BLaER1 treated with 17β-estradiol and CSF1 and Interleukin-3, amounts not matched to agents 10 nM and 100 nM (cell line): ENCODE data around the gene SBNO2.

Source experiments
- H3K27ac ChIP-seq, 11 experiments: shearing (Covaris generic); formaldehyde crosslinking; 2 replicates each; pipeline ENCODE4 v1.8.1; 2022
- H3K27me3 ChIP-seq, 11 experiments: shearing (Covaris generic); formaldehyde crosslinking; 2 replicates each; pipeline ENCODE4 v1.8.1; 2022
- H3K36me3 ChIP-seq, 11 experiments: shearing (Covaris generic); formaldehyde crosslinking; 2 replicates each; pipeline ENCODE4 v1.8.1; 2022
- H3K4me1 ChIP-seq, 10 experiments: shearing (Covaris generic); formaldehyde crosslinking; 2 replicates each; pipeline ENCODE4 v1.8.1; 2022
- H3K4me2 ChIP-seq, 11 experiments: shearing (Covaris generic); formaldehyde crosslinking; 2 replicates each; pipeline ENCODE4 v1.8.1; 2022
- H3K4me3 ChIP-seq, 10 experiments: shearing (Covaris generic); formaldehyde crosslinking; 2 replicates each; pipeline ENCODE4 v1.8.1; 2022
- H3K9ac ChIP-seq, 11 experiments: shearing (Covaris generic); formaldehyde crosslinking; 2 replicates each; pipeline ENCODE4 v1.8.1; 2022
- H3K9me3 ChIP-seq, 11 experiments: shearing (Covaris generic); formaldehyde crosslinking; replicated peaks in 1 of 11; 2 replicates each; pipeline ENCODE4 v1.8.1; 2022
- H4K20me1 ChIP-seq, 11 experiments: shearing (Covaris generic); formaldehyde crosslinking; 2 replicates each; pipeline ENCODE4 v1.8.1; 2022
- Cebpa-rat ChIP-seq, 11 experiments: shearing (Covaris generic); IDR thresholded peaks; 2 replicates each; pipeline ENCODE4 v1.8.1; 2022

The SBNO2 gene

DNA sequence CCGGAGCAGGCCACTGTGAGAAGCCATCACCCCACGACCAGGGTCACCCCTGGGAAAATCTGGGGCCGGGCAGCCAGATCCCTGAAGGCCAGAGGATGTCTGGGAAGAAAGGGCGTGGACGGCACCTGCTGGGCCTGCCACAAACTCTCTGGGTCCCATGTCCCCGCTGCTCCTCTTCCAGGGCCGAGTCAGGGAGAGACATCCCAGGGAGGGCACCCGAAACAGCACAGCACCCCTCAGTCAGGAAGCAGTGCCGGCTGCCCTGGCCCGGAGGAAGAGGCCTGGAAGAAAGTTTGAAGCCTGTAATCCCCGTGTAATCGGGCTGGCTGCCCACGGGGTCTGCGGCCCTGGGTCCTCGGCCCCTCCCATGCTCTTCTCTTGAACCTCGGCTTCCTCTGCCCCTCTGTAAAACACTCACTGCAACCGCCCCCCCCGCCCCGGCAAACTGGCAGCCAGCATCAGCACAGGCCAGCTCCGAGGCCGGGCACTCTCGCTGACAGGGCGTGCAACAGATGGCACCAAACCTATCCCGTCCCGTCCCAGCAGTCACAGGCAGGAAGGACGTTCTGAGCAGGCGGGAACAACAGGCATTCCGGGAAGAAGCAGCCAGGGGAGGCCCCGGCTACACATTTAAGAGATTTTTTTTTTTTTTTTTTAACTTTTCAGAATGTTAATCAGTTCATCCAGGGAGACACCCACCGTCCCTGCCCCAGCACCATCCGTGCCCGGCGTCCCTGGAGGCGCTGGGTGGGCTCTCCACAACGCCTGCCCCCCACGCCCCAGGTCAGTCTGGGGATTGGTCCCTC is 1.5 kb downstream of the SBNO2 start:
- Histone ChIP-seq H3K27ac (peak overlapping the region; percentile 82 to 94 (median 91)), H3K4me1 (peaks cover 71 to 89% (median 88%) of the 10 kb centered on the region in 10 experiments), H3K4me2 (peak overlapping the region; percentile 93 to 99 (median 97)), H3K9me3 (no peaks in the 10 kb centered on the region), H3K36me3 (peaks cover 0 to 25% (median 5%) of the 10 kb centered on the region in 11 experiments; a peak in 11 of 22 replicates), H3K27me3 (no peaks in the 10 kb centered on the region), H3K4me3 (peak overlapping the region; percentile 75 to 94 (median 82)), H3K9ac (peak overlapping the region; percentile 88 to 96 (median 90)), H4K20me1 (peaks cover 50 to 57% (median 54%) of the 10 kb centered on the region in 11 experiments)
- TF ChIP-seq Cebpa-rat (IDR thresholded peaks at IDR 0.05) = no peak

DNA sequence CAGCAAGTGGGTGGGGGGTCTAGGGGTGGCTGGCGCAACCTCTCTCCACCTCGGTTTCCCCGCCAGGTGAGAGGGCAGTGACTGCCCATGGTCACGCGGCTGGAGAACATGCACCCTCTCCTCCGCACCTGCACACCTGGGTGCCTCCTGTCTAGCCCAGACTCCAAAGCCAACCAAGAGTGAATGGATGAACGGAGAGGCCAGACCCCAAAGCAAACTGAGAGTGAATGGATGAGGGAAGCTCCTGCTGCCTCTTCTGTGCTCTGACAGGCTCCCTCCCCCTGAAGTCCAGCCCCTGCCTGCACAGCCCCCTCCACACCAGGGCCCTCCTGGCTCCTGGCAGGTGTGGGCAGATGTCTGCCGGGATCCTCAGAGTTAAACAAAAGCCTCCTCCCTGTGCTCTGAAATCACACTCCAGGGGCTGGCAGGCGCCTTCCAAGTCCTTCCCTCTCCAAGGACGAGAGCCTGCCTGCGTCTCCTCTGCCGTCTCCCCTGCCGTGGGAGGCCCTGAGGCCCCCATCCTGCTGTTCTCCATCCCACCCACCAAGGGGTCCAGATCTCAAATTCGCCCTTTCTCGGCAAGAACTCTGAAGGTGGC is 2.2 kb downstream of the SBNO2 start:
- Histone ChIP-seq H3K27ac (peak overlapping the region in 7 of 11 experiments; percentile 82 to 93 (median 86); a peak in 11 of 22 replicates), H3K36me3 (peaks cover 0 to 32% (median 5%) of the 10 kb centered on the region in 11 experiments; a peak in 12 of 22 replicates), H3K27me3 (no peaks in the 10 kb centered on the region), H3K4me2 (peak overlapping the region; percentile 93 to 99 (median 97)), H4K20me1 (peaks cover 57 to 64% (median 61%) of the 10 kb centered on the region in 11 experiments), H3K9ac (peak overlapping the region; percentile 88 to 96 (median 90); a peak in 21 of 22 replicates), H3K9me3 (no peaks in the 10 kb centered on the region), H3K4me3 (peak overlapping the region; percentile 75 to 94 (median 82); a peak in 18 of 20 replicates), H3K4me1 (peaks cover 72 to 89% (median 88%) of the 10 kb centered on the region in 10 experiments)
- TF ChIP-seq Cebpa-rat (IDR thresholded peaks at IDR 0.05) = no peak

DNA sequence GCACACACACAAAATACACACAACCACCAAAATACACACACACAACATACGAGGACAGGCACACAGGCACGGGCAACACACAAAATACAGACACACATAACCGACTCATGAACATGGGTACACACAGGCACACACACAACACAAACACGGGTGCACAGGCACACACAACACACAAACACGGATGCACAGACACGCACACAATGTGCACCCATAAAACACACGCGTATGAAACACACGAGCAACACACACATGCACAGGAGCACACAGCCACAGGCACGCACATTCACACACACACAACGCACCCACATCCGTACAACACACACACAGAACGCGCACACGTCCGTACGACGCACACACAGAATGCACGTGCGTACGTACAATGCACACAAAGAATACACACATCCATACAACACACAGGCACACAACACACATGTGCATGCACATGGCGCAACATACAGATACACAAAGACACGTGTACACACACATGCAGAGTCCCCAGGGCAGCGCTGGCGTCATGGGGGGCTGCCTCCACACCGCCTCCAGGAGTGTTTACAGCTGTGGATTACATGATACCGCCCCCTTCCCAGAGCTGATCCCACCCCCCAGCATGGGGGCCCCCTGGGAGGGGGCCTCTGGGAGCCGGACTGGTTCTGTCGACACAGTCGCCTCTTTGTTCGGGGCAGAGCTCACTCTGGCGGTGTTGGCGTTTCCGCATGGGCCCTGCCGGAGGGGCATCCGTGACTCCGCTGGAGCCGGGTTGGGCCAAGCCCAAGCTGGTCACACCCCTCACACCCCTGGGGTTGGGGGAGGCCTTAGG is 2.9 kb downstream of the SBNO2 start:
- Histone ChIP-seq H3K4me3 (peak overlapping the region in 4 of 10 experiments; percentile 83 to 94 (median 90); a peak in 4 of 20 replicates), H3K4me2 (peak overlapping the region; percentile 93 to 99 (median 97)), H3K27me3 (no peaks in the 10 kb centered on the region), H4K20me1 (peaks cover 64 to 71% (median 68%) of the 10 kb centered on the region in 11 experiments), H3K27ac (no peak overlapping the region), H3K36me3 (peaks cover 0 to 38% (median 5%) of the 10 kb centered on the region in 11 experiments; a peak in 12 of 22 replicates), H3K9me3 (no peaks in the 10 kb centered on the region), H3K9ac (peak overlapping the region in 8 of 11 experiments; percentile 17 to 96 (median 90); a peak in 8 of 22 replicates), H3K4me1 (peaks cover 79 to 89% (median 88%) of the 10 kb centered on the region in 10 experiments)
- no peak for TF ChIP-seq Cebpa-rat (IDR thresholded peaks at IDR 0.05)

DNA sequence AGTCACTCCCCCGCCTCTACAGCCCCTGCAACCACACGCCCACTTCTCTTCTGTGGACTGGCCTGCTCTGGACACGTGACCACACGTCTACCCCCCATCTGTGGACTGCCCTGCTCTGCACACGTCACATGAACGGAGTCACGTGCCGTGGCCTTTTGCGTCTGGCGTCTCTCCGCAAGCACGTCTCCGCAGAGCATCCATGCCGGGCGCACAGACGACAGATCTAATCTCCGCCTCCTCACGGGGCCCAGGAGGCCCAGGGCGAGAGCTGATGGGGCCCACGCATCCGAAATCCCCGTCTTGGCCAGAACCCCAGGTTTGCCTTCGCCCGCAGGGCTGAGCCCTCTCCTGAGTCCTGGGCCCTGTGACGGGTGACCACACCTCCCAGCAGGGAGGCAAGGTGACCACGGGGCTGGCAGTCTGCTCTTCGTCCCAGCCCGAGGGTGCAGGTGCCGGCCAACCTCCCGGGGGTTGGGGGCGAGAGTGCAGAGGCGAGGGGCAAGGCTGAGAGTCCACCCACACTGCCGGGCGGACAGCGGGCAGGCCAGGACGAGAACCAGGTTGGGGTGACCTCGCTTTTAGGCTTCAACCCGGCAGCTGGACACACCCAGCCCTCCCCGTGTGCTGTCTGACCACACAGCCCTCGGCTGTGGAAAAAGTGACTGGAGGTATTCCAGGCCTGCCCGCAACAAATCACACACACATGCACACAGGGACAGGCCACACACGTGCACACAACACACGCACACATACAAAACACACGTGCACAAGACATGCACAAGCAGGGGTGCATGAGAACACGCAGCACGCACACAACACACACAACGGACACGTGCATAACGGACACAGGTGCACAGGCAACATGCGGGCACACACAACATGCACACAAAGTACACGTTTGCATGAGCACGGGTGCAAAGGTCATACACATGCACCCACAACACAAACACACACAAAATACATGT is 3.9 kb downstream of the SBNO2 start:
- Histone ChIP-seq H3K27ac (peak overlapping the region in 4 of 11 experiments; percentile 68 to 79 (median 74); a peak in 7 of 22 replicates), H3K4me2 (peak overlapping the region; percentile 83 to 99 (median 95); a peak in 20 of 22 replicates), H3K9ac (peak overlapping the region in 5 of 11 experiments; percentile 61 to 73 (median 67); a peak in 5 of 22 replicates), H3K36me3 (peaks cover 0 to 38% (median 5%) of the 10 kb centered on the region in 11 experiments; a peak in 12 of 22 replicates), H4K20me1 (peaks cover 71 to 81% (median 76%) of the 10 kb centered on the region in 11 experiments), H3K4me1 (peaks cover 83 to 89% (median 86%) of the 10 kb centered on the region in 10 experiments), H3K27me3 (no peaks in the 10 kb centered on the region), H3K9me3 (no peaks in the 10 kb centered on the region), H3K4me3 (0 out of 20 replicates have a peak overlapping the region, but pooled peaks of 1 of the 10 experiments have one; percentile 64)
- no peak for TF ChIP-seq Cebpa-rat (IDR thresholded peaks at IDR 0.05)

DNA sequence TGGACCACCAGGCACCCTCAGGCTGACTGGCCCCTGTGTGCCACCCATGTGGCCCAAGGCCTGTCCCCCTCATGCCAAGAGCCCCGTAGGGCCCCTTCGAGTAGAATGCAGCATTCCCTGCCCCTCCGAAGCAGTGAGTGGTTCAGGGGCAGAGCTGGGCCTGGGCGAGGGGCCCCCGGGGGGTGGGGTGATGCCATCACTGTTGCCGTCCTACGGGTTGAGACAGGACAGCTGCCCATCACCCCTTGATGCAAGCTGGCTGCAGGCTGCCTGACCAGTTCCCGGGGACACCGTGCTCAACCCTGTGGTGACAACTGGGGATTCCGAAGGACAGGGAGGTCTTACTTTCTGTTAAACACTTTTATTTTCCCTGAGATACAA is 4.7 kb downstream of the SBNO2 start:
- Histone ChIP-seq H3K4me3 (peak overlapping the region in 9 of 10 experiments; percentile 23 to 64 (median 42); a peak in 13 of 20 replicates), H3K27ac (peak overlapping the region; percentile 12 to 79 (median 70); a peak in 20 of 22 replicates), H3K27me3 (no peaks in the 10 kb centered on the region), H3K36me3 (peaks cover 0 to 38% (median 5%) of the 10 kb centered on the region in 11 experiments; a peak in 12 of 22 replicates), H3K4me2 (peak overlapping the region; percentile 83 to 99 (median 95)), H3K9me3 (no peaks in the 10 kb centered on the region), H3K4me1 (peaks cover 75 to 85% (median 81%) of the 10 kb centered on the region in 10 experiments), H3K9ac (peak overlapping the region; percentile 48 to 73 (median 63); a peak in 20 of 22 replicates), H4K20me1 (peaks cover 75 to 88% (median 80%) of the 10 kb centered on the region in 11 experiments)
- TF ChIP-seq Cebpa-rat (IDR thresholded peaks at IDR 0.05) = no peak

DNA sequence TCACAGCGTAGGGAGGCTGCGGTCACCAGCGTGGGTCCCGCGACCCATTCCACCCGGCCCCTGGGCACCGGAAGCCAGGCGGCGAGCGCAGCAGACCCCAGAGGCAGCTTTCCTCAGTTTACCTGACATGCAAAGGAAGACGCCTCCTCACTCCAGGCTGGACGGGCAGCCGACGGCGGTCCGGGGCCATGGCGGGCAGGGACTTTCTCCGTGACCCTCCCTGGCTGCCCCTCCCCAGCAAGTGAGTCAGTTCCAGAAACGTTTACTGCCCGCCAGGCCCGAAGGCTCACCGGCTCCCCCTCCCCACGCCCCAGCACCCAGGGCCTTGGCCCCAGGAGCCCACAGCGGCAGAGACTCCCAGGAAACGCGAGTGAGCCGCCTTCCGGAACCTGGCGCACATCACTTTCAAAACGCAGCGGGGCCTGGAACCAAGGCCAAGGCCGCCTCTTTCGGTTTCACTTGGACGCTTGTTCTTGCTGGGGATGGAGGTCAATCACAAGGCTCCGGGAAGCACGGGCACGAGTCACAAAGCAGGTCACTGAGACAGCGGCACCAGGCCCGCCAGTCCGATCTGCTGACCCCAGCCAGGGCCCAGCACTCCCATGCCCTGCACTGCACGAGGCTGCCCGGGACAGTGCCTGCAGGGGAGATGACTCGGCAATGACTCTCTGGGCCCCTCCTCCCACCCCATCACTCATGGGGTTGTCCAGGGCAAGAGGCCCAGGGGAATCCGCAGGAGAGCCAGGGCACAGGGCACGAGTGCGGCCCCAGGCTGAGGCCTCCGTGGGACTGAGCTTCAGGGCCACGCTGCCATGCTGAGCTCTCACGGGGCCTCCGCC is 5.3 kb downstream of the SBNO2 start:
- Histone ChIP-seq H3K4me2 (peak overlapping the region; percentile 83 to 99 (median 95)), H3K36me3 (peaks cover 0 to 38% (median 5%) of the 10 kb centered on the region in 11 experiments; a peak in 12 of 22 replicates), H3K9ac (peak overlapping the region; percentile 50 to 73 (median 63)), H3K27ac (peak overlapping the region; percentile 26 to 79 (median 70); a peak in 21 of 22 replicates), H3K9me3 (no peaks in the 10 kb centered on the region), H3K4me3 (peak overlapping the region; percentile 23 to 64 (median 42); a peak in 19 of 20 replicates), H3K27me3 (no peaks in the 10 kb centered on the region), H4K20me1 (peaks cover 79 to 94% (median 84%) of the 10 kb centered on the region in 11 experiments), H3K4me1 (peaks cover 77 to 86% (median 82%) of the 10 kb centered on the region in 10 experiments)
- TF ChIP-seq Cebpa-rat (IDR thresholded peaks at IDR 0.05) = no peak
